COLO668 (cell line): ENCODE measurements around the gene ANAPC4.
A peak's percentile ranks its signal among the peaks of the same experiment; 100 is the strongest.
"Not testable (repeated sequence)": the region's sequence is repeated elsewhere in the genome, so short reads cannot be mapped to it uniquely, and the experiment has no call there.

Source experiments
- DNase-seq: peaks from one replicate; lab custom pipeline; 2025; ENCODE audit not compliant: unreplicated experiment; lab: John Stamatoyannopoulos, UW

Gene ANAPC4, protein sequence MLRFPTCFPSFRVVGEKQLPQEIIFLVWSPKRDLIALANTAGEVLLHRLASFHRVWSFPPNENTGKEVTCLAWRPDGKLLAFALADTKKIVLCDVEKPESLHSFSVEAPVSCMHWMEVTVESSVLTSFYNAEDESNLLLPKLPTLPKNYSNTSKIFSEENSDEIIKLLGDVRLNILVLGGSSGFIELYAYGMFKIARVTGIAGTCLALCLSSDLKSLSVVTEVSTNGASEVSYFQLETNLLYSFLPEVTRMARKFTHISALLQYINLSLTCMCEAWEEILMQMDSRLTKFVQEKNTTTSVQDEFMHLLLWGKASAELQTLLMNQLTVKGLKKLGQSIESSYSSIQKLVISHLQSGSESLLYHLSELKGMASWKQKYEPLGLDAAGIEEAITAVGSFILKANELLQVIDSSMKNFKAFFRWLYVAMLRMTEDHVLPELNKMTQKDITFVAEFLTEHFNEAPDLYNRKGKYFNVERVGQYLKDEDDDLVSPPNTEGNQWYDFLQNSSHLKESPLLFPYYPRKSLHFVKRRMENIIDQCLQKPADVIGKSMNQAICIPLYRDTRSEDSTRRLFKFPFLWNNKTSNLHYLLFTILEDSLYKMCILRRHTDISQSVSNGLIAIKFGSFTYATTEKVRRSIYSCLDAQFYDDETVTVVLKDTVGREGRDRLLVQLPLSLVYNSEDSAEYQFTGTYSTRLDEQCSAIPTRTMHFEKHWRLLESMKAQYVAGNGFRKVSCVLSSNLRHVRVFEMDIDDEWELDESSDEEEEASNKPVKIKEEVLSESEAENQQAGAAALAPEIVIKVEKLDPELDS

DNA sequence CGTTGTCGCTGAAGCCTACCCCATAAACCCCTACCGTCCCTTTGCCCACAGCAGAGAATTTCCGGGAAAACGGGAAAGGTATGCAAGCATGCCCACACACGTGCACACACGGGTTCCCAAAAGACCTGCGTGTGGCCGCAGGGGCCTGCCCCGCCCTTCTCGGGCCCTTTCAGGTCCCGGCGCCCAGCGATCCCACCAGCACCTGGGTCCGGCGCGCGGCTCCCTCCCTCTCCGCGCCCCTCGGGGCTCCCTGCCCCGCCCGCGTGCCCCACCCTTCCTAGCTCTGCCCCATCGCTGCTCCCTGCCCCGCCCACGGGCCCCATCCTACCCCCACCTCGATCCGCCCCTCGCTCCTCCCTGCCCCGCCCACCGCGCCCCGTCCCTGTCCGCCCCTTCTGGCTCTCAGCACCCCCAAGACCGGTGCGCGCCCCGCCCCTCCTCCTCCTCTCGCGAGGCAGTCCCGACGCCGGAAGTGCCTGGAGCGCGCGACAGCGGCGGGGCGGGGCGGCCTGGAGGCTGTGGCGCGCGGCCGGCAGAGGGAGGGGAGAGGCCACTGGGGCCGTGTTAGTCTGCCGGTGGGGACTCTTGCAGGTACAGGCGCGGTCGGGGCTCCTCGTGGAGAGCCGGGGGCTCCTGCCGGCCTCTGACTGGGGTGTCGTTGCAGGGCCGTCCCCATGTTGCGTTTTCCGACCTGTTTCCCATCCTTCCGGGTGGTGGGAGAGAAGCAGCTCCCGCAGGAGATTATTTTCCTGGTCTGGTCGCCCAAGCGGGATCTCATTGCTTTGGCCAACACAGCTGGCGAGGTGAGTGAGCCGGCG is at the start of gene ANAPC4:
Gene ANAPC4, plus strand, starts transcription at position 510 of the 818 bp plus-strand sequence. Its CDS starts 165 bp downstream, at position 675.
- DNase-seq = peak; percentile 97

DNA sequence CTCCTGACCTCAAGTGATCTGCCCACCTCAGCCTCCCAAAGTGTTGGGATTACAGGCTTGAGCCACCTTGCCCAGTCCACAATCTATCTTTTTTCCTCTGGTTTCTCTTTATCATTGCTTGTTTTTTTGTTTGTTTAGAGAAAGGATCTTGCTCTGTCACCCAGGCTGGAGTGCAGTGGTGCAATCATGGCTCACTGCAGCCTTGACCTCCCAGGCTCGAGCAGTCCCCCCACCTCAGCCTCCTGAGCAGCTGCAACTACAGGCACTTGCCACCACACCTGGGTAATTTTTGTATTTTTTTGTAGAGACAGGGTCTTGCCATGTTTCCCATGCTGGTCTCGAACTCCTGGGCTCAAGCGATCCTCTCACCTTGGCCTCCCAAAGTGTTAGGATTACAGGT is 48.6 kb upstream of the ANAPC4 start:
- not testable (repeated sequence) for DNase-seq

DNA sequence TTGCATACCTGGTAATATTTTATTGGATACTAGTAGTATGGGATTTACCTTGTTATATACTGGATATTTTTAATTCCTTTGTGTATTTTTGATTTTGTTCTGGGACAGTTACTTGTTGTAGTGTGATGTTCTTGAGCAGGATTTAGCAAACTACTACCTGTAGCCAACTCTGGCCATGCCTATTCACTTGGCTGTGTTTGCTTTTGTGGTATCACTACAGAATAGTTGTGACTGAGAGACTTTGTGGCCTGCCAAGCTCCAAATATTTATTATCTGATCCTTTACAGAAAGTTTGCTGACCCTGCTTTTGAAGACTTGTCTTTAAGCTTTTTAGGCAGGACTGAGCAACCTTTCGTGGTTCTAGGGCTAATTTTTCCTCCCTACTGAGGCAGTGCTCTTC is 46.7 kb upstream of the ANAPC4 start:
- DNase-seq = no peak

DNA sequence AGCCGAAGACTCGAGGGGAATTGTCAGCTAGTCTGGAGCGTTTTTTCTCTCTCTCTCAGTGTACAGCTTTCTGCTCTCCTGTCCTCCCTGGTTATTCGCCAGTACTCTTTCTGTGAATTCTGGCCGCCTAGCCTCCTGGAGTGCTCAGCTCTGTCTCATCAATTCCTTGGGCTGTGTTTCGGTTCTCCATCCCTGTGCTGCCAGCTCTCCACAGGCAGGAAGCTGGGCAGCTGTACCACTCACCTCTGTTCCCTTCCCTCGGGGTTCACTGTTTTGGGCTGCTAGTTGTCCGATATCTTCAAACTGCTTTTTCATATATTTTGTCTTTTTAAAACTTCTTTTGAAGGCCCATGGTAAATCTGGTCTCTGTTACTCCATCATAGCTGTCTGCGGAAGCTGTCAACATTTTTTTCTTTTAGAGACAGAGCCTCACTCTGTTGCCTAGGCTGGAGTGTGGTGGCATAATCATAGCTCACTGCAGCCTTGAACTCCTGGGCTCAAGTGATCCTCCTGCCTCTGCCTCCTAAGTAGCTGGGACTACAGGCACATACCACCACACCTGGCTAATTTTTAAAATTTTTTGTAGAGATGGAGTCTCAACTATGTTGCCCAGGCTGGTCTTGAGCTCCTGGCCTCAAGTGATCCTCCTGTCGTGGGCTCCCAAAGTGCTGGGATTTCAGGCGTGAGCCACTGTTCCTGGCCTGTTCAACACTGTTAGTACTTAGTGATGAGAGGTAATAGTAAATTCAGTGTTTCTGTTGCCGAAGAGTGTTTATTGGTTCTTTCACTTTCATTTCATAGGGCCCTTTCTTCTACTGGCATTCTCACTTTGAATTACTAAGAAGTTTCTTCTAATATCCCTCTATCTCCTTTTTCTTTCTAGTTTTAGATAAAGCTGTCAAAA is 45.9 kb upstream of the ANAPC4 start:
- DNase-seq = no peak

DNA sequence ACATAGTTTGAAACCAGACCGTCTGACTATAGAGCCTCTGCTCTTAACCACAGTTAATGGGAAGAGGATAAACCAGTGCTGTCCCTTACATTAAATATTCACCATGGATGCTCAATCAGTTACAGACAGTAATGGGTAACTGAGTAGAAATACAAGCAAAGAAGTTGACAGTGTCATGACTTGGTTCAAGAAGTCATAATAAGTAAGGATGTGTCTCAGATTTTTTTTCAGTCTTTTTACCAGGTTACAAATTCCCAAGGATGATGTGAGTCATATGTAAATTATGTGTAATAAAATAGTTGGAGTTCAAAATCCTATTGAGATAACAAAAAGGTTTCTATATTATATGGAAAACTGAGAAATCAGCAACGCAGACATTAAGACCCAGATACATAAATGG is 33.4 kb upstream of the ANAPC4 start:
- DNase-seq = no peak

DNA sequence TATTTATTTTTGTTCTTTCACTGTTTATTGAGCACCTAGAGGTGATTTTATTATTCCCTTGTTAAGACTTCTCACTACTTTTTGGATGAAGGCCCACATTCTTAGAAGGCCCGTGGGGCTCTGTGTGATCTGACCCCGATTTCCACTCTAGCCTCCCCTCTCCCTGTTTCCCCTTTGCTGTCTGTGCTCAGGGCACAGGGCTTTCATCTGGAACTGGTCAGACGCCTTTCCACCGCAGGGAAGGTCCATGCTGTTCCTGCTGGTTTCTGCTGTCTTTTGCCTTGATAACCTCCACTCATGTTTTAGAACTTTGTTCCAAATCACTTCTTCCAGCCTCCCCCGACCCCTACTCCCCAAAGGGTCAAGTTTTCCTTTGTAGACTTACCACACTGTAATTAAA is 31.3 kb upstream of the ANAPC4 start:
- DNase-seq = no peak

DNA sequence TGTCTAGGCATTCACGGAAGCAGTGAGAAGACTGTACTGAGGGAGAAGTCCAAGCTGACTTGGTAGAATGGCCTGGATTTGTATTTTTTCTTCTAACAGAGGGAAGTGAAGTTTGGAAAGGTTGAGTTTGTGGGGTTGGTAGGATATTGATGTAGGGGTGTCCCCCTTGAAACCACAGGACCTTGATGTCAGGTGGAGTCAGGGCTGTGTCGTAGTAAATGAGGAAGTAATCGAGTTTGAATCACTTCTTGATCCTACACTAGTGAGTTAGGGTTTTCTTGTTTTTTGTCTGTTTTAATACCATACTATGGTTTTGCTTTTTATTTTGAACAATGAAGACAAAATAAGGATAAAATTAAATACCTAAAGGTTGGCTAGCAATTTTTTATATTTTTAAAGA is 30.1 kb upstream of the ANAPC4 start:
- no peak for DNase-seq

DNA sequence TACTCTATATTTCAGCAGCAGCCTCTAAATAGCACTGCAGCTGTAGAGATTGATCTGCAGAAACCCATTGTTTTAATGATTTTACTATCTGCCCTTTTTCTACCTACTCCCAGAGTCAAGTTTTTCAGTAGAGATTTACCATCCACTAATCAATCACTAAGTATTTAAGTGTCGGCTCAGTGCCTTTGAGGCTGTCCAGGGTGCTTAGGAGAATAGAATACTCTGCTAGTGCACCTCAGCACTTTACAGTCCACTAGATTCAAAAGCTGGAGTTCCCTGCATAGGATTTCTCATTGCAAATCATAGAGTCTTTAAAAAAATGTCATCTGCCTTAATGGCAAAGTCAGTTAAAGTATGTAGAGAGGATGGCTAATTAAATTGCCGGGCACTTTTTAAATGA is 29.6 kb upstream of the ANAPC4 start:
- no peak for DNase-seq

DNA sequence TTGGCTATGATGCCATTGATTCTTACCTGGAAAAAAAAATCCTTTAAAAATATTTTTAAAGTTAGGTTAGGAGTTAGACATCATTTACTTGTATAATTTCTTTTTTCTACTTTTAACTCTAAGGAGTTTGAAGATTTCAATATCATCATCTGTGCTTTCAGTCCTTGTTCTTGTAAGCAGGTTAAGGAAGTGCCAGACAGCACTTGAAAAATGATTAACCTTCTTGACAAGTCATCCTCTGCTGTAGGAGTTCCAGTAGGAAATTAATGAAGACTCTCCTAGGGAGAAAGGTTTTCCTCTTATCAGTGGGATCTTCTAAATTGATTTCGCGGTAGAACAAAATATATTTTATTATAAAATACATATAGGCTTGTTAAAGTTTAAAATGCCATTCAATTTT is 29.1 kb upstream of the ANAPC4 start:
- no peak for DNase-seq

DNA sequence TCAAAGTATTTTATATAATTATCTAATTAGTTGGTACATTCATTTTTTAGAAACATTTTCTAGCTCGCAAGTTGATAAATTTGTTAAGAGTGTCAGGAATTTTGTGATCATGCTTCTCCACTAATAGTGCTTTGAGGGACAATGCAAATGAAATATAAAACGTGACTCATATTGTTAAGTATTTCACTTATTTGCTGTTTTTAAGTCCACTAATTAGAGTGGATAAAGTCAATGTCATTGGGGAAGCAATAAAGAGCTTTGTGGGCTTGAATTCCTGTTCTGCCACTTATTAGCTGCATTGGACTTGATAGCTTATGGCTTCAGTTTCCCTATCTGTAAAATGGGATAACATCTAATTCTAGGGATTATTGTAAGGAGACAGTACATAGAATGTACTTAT is 26.5 kb upstream of the ANAPC4 start:
- DNase-seq = no peak

DNA sequence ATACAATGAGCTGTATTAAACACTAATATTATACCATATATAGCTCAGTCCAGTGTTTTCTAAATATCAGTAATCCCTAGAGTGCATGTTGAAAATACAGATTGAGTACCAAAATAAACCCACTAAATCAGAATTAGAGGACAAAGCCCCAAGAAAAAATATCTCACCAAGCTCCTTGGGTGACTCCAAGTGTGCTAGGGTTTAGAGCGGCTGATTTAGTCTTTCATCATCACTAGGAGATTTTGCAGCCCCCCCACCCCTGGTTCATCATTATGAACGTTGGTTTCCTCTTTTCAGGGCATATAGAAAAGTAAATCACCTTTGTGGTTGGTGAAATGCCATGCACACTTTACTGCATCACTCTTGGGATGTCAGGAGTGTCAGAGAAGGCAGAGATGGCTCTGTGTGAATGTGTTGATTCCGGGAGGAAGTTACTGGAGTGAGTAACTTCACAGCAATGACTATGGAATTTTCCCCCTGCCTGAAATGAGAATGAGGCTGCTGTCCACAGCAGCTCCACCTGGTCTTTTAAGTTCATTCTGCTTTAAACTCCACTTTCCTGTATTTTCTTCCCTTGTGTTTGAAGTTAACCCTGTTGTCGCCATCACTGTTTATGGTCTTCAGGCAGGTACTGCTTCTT is 25.2 kb upstream of the ANAPC4 start:
- DNase-seq = no peak

DNA sequence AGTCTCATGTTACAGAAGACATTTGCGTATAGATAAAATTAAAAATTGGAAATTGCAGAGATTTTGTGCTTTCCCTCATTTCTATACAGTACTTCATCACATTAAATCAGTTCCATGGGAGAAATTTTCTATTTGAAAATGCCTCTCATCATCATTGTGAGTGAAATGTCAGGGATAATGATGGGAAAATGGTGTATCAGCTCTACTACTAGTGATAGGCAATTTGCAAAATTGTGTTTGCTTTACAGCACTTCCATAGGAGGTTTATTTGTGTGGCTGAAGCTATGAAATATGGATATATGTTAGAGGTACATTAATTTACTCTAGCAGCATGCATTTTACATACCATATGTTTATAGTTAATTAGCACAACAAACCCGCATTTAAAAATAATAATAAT is 21.0 kb upstream of the ANAPC4 start:
- no peak for DNase-seq

DNA sequence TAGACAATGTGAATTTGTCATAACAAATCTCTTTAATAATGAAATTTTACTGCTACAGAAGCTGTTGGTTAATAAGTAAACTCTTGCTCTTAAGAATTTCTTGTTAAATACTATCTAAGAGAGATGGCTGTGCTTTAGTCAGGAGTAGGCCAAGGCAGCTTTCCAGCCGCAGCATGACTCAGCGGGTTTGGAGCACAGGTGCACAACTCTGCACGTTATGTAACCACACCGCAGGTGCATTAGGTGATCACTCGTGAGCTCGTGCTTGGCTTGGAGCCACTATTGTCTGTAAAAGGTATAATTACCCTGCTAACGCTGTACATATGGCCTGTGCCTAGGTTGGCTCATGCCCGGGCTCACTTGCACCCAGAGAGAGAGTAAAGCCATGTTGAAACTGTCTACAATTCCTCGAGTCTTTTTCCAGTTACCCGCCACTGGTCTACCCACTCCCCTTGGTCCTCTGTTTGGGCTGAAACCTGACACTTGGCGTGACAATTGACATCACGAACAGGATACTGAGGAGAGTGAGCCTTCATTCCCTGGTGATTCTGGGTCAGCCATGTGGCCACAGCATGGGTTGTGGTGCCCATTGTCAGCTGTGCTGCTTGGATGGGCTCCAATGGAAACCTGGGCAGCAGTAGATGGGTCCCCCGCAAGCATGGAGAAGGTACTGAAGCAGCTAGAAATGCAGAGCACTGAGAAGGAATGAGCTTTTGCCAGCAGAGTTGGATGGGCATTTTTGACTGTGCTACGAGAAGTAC is 18.4 kb upstream of the ANAPC4 start:
- peak; percentile 79 for DNase-seq

DNA sequence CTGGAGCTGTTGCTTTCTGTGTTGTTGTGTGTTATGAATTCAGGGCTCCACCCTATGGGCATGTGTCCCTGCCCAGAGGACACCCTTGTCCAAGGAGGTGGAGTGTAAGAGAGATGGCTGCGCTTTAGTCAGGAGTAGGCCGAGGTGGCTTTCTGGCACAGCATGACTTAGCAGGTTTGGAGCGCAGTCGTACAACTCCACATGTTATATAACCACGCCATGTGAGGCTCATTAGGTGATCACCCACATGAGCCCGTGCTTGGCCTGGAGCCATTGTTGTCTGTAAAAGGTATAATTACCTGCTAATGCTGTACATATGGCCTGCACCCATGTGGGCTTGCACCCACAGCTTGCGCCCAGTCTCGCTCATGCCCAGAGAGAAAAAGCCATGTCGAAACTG is 15.8 kb upstream of the ANAPC4 start:
- no peak for DNase-seq

DNA sequence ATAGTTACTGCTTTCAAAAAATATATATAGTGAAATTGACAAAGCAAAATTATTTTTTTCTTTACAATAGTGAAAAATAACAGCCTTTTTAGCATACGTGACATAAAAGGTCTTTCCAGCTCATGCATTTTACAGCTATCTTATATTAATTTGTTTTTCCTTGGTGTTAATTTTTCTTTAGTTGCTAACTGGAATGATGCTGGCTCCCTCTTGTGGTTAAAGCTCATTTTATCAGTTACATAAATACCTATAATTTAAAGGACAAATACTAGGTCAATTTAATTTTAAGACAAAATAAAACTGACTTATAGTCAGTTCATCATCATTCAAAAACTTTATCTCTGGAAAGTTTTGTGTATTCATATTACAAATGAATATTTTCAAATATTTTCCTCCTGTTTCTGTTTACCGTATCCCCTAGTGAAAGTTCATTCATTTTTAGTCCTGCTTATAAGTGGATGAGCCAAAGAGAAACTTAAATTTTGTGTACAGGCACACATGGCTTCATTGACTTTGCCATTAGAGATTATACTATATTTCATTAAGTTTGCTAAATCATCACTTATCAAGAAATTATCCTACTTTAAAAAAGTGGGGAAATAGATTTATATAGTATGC is 9.9 kb upstream of the ANAPC4 start:
- no peak for DNase-seq

DNA sequence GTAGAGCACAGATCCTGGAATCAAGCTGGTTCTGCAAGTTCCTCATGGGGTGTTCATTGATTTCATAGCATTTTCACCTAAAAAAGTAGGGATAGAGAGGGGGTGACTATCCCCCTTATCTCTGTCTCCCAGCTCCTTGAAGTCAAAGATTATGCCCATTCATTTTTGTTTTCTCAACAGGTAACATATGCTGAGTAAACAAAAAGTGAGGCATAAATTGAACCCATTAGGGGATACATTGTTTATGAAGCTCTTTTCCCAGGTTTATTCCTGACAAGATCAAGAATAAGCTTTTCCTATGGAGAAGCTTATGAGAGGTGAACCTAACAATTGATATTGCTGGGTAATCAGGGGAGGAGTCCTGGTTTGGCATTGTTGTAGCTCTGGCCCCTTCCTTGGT is 9.2 kb upstream of the ANAPC4 start:
- DNase-seq = no peak

DNA sequence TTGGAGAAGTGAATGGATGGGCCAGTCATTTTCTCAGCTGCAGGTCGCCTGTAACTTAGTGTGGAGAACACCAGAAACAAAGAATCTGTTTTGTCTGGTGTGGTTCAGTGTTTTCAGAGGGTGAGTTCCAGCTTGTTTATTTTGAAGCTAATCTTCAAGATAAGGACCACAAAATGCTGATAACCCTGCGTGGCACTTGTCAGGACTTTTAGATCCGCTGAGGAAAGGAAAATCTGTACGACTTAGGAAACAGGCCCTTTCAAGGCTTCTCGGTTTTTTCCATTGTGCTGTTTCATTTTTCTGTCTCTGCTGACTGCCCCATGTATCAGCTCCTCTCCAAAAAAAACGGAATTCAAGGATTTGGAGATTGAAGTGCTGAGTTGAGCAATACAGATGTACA is 8.7 kb upstream of the ANAPC4 start:
- DNase-seq = no peak

DNA sequence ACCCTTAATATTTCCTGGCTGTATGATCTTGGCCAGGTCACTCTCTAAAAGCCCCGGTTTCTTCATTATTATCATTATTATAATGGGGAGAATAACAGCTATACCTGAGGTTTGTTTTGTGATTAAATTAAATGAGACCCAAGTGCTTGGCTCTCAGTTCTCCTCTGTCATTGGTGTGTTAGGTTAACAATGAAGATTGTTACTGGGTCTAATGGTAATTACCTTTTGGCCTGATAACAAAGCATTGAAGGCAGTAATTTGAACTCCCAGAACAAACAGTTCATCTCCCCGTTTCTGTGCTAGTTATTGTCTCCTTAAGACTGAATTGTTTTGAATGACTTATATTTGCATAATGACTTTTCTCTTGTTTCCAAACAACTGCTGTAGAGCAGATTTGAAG is 6.8 kb upstream of the ANAPC4 start:
- no peak for DNase-seq

DNA sequence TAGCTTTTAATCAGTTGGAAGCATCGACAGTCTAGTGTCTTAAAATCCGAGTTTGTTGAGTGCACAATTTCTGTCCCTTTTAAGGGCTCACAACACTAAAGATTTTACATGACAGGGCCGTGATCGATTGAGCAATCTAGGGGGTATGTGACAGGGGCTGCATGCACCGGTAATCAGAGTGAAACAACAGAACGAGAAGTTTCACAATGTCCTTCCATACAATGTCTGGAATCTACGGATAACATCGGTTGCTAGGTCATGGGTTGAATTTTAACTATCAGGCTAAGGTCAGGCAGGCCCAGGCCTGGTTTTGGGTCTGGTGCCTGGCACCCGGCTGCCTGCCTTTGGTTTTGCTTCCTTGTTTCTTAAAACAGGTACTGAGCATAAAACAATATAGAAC is 4.5 kb upstream of the ANAPC4 start:
- not testable (repeated sequence) for DNase-seq
